ENCODE results near the gene THSD7B.
A peak's percentile ranks its signal among the peaks of the same experiment; 100 is the strongest.

GRCh38 chr2:137050949-137051348 is 285.6 kb downstream of the THSD7B start:
- TF ChIP-seq CTCF (conservative IDR thresholded peaks at IDR 0.05 in 1 of 2, IDR thresholded peaks at IDR 0.05 in 1 of 2; ENCODE audit: extremely low read depth in 1 of 2, insufficient read depth in 1 of 2, low read depth in 1 of 2, low read length in 2 of 2), result peak; percentile 37 to 53
- no peak for TF ChIP-seq EZH2 (IDR thresholded peaks at IDR 0.05; ENCODE audit: borderline replicate concordance, low read length)

Data from mammary epithelial cell (primary cell).